Measurements from ENCODE around the gene MARK4.

DNA sequence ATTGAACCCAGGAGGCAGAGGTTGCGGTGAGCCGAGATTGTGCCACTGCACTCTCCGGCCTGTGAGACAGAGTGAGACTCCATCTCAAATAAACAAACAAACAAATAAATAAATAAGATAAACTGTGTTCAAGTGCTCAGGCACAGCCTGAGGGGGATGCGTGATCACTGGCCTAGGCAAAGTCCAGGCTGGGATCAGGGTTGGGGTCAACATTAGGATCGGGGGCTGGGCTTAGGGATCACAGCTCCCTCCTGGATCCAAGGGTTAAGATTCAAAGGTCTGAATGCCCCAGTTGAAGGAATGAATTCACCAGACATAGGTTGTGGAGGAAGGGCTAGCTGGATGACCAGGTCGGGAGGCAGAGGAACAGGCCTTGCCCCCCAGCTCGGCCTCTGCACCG, 3.9 kb upstream of the MARK4 start:
- TF ChIP-seq, protein P1, sequence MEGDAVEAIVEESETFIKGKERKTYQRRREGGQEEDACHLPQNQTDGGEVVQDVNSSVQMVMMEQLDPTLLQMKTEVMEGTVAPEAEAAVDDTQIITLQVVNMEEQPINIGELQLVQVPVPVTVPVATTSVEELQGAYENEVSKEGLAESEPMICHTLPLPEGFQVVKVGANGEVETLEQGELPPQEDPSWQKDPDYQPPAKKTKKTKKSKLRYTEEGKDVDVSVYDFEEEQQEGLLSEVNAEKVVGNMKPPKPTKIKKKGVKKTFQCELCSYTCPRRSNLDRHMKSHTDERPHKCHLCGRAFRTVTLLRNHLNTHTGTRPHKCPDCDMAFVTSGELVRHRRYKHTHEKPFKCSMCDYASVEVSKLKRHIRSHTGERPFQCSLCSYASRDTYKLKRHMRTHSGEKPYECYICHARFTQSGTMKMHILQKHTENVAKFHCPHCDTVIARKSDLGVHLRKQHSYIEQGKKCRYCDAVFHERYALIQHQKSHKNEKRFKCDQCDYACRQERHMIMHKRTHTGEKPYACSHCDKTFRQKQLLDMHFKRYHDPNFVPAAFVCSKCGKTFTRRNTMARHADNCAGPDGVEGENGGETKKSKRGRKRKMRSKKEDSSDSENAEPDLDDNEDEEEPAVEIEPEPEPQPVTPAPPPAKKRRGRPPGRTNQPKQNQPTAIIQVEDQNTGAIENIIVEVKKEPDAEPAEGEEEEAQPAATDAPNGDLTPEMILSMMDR (conservative IDR thresholded peaks at IDR 0.05; ENCODE audit: low read depth in 2 of 2) = no peak
- TF ChIP-seq EZH2 (IDR thresholded peaks at IDR 0.05; ENCODE audit: low read depth, unreplicated experiment) = no peak
- no peak for TF ChIP-seq EZH2phosphoT487 (IDR thresholded peaks at IDR 0.05; ENCODE audit: unreplicated experiment)
- no peak for TF ChIP-seq POLR2AphosphoS5 (IDR thresholded peaks at IDR 0.05; ENCODE audit: low read depth)
- TF ChIP-seq, protein P2, sequence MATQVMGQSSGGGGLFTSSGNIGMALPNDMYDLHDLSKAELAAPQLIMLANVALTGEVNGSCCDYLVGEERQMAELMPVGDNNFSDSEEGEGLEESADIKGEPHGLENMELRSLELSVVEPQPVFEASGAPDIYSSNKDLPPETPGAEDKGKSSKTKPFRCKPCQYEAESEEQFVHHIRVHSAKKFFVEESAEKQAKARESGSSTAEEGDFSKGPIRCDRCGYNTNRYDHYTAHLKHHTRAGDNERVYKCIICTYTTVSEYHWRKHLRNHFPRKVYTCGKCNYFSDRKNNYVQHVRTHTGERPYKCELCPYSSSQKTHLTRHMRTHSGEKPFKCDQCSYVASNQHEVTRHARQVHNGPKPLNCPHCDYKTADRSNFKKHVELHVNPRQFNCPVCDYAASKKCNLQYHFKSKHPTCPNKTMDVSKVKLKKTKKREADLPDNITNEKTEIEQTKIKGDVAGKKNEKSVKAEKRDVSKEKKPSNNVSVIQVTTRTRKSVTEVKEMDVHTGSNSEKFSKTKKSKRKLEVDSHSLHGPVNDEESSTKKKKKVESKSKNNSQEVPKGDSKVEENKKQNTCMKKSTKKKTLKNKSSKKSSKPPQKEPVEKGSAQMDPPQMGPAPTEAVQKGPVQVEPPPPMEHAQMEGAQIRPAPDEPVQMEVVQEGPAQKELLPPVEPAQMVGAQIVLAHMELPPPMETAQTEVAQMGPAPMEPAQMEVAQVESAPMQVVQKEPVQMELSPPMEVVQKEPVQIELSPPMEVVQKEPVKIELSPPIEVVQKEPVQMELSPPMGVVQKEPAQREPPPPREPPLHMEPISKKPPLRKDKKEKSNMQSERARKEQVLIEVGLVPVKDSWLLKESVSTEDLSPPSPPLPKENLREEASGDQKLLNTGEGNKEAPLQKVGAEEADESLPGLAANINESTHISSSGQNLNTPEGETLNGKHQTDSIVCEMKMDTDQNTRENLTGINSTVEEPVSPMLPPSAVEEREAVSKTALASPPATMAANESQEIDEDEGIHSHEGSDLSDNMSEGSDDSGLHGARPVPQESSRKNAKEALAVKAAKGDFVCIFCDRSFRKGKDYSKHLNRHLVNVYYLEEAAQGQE (IDR thresholded peaks at IDR 0.05; ENCODE audit: unreplicated experiment) = no peak
- TF ChIP-seq CREB1 (CRISPR knock-in tag; IDR thresholded peaks at IDR 0.05; ENCODE audit: low read depth) = no peak
